Activated naive CD4-positive, alpha-beta T cell treated with anti-CD3 and anti-CD28 coated beads, Interleukin-2, amount 10 ng/mL, durations not matched to agents 7 days and 5 days (primary cell): ENCODE measurements around the gene RNF220.

ENCODE experiments used
- CTCF ChIA-PET: fragments of 350-600 bp; sonication (Branson Sonifier 250); formaldehyde crosslinking; loops from one replicate; lab custom pipeline; 2021; ENCODE audit warnings: antibody characterized with exemption; lab: Charles Lee
- DNase-seq: peaks from one replicate; pipeline ENCODE4 v3.0.0-alpha.2; 2020
- H3K27ac Mint-ChIP-seq: one replicate; pipeline ENCODE4 v1.8.0; 2021; ENCODE audit warnings: mild to moderate bottlenecking, moderate library complexity, mixed read lengths
- H3K27me3 Mint-ChIP-seq: one replicate; pipeline ENCODE4 v1.8.0; 2021; ENCODE audit warnings: mild to moderate bottlenecking, mixed read lengths
- H3K36me3 Mint-ChIP-seq: one replicate; pipeline ENCODE4 v1.8.0; 2021; ENCODE audit warnings: mixed read lengths
- H3K4me1 Mint-ChIP-seq: one replicate; pipeline ENCODE4 v1.8.0; 2021; ENCODE audit warnings: mixed read lengths
- H3K4me3 Mint-ChIP-seq: one replicate; pipeline ENCODE4 v1.8.0; 2021; ENCODE audit warnings: mild to moderate bottlenecking, moderate library complexity, mixed read lengths
- H3K9me3 Mint-ChIP-seq: one replicate; pipeline ENCODE4 v1.8.0; 2021; ENCODE audit warnings: mixed read lengths

RNF220 gene

DNA sequence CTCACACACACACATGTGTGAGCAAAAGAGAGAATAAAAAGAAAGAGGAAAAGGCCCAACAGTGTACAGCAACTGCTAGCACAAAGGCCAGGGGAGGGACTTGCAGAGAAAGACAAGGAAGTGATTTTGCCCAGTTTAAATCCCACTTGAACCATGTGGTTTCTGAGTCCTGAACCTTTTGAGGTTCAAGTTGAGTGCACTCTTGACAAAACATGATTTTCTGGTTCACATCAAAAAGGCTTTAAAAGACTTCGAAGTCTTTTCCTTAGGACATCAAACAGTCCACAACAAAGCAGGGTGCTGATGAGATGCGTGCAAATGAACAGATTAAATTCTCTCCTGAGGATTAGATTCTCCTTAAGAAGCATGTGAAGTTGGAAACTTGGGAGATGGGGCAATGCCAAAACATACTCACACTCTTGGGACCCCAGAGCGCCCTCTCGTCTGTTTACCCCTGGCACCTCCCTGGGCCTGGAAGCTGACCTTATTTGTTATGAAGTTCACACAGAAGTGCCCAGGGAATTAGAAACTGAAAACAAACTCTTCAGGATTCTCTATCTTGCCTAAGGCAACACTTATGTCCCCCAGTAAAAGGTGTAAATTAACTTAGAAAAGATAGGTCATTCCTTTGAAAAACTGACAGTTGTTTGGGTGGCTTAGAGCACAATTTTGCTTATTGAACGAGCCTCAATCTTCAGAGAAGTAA lies 31.5 kb downstream of the RNF220 start:
- Mint-ChIP-seq H3K27me3 (peaks cover 34% of the 10 kb centered on the region), H3K9me3 (no peaks in the 10 kb centered on the region), H3K4me3 (no peak overlapping the region), H3K36me3 (no peaks in the 10 kb centered on the region), H3K27ac (no peak overlapping the region), H3K4me1 (no peaks in the 10 kb centered on the region)
- no peak for DNase-seq
- CTCF ChIA-PET: interaction anchor here (0.7 to 0.9 kb wide), 2 partner anchors 11 to 135 kb away, joined by 3 read pairs; no protein-coding TSS in a partner anchor

DNA sequence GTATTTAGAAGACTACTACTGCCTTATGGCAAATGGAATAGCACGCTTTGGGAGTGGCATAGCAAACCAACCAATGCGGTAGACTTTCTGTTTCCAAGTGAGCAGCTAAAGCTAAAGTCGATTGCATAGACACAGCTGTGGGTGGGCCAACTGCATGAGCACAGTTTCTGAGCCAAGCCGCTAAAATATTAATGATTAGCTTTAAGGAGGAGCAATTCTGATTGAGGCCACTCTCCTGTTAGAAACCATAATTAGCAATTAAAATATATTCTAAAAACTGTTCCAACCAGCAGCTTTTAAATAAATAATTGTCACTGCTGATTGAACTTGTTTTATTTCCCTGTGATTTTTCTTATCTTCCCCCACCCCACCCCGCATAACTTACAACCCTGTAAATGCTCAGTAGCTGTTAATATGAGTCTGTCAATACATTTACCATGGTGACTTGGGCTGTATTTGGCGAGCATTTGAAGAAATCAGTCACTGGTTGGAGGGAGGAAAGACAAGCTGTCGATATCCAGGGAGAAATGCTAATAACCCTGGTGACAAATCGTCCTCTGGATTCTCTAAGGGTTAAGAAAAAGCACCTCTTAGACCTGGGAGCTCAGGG lies 32.2 kb downstream of the RNF220 start:
- CTCF ChIA-PET: no interaction called here

DNA sequence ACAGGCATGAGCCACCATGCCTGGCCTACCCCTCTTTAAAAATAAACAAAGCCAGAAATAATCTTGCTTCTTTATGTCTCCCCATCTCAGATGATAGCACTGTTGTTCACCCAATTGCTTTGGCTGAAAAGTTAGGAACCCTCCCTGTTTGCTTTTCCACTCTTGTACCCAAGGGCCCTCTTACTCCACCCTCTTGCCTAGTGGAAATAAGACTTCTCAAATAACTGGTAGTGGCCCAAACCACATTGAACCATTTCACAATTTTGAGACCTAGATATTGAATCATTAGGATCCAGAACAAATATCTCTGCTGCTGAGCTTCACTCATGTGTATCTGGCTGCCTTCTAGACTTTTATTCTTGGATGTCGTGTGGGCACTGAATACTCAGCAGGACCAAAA lies 37.7 kb downstream of the RNF220 start:
- Mint-ChIP-seq H3K36me3 (no peaks in the 10 kb centered on the region), H3K27me3 (peaks cover 26% of the 10 kb centered on the region), H3K4me3 (no peak overlapping the region), H3K9me3 (no peaks in the 10 kb centered on the region), H3K4me1 (no peaks in the 10 kb centered on the region), H3K27ac (no peak overlapping the region)
- CTCF ChIA-PET: interaction anchor here (1.0 to 1.4 kb wide), 2 partner anchors 14 to 152 kb away, joined by 3 read pairs; no protein-coding TSS in a partner anchor
- DNase-seq: no peak

More for the DNA sequence above, 32.2 kb downstream of the RNF220 start:
- Mint-ChIP-seq H3K36me3 (no peaks in the 10 kb centered on the region), H3K27ac (no peak overlapping the region), H3K27me3 (peaks cover 37% of the 10 kb centered on the region), H3K4me3 (no peak overlapping the region), H3K9me3 (no peaks in the 10 kb centered on the region), H3K4me1 (no peaks in the 10 kb centered on the region)
- no peak for DNase-seq

DNA sequence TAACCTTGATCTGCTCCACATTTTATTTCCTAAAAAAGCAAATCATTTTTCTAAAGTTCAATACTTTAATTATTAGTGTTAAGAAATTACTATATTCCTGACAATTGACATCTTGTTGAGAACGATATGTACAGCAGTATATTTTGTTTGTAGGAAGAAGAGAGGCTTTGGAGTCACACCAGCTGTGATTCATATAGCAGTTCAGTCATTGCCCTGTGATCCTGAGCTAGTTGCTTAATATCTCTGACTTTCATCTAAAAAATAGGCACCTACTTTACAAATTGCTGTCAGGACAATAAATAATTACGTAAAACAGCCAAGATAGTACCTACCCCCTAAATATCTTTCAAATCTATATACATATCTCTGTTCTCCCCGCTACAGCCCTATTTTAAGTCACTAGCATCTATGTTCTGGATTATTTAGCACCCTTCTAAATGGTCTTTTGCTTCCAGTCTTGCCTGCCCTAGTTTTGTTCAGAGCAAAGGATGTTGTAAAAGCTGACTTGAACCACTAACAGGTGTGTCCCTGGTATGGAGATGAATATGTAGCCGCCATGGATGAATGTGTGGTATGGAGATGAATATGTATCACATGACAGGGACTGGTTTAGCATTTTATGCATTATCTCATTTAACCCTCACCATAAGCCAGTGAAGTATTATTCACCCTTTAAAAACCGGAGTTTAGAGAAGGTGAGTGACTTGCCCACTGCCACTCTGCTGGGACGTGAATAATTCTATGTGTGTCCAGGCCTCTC lies 42.2 kb downstream of the RNF220 start:
- Mint-ChIP-seq H3K9me3 (no peaks in the 10 kb centered on the region), H3K27me3 (peaks cover 9% of the 10 kb centered on the region), H3K4me3 (no peak overlapping the region), H3K36me3 (no peaks in the 10 kb centered on the region), H3K27ac (no peak overlapping the region), H3K4me1 (no peaks in the 10 kb centered on the region)
- CTCF ChIA-PET: interaction anchor here (1.1 kb wide), 1 partner anchor 17 kb away, joined by 3 read pairs; no protein-coding TSS in a partner anchor
- no peak for DNase-seq

DNA sequence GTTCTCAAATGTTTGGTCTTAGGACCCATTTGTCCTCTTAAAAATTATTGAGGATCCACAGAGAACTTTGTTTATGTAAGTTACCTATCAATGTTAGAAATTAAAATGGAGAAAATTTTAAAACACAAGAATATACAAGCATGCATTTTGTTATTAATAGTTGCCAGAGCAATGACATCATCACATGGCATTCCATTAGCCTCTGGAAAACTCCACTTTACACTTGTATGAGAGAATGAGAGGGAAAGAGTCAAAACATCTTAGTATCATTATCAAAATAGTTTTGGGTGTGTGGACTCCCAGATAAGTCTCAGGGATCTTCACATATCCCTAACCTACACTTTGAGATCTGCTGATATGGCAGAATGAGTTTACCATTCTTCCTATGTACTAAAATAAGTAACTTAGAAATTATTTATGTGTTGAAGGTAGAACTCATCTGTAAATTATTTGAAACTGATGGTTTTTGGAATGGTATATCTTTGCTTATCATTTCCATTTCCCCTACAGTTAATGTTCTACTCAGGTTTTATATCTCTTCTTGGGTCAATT lies 48.8 kb downstream of the RNF220 start:
- CTCF ChIA-PET: no interaction called here
- Mint-ChIP-seq H3K9me3 (no peaks in the 10 kb centered on the region), H3K36me3 (no peaks in the 10 kb centered on the region), H3K4me3 (no peak overlapping the region), H3K4me1 (no peaks in the 10 kb centered on the region), H3K27me3 (peaks cover 23% of the 10 kb centered on the region), H3K27ac (no peak overlapping the region)
- no peak for DNase-seq

DNA sequence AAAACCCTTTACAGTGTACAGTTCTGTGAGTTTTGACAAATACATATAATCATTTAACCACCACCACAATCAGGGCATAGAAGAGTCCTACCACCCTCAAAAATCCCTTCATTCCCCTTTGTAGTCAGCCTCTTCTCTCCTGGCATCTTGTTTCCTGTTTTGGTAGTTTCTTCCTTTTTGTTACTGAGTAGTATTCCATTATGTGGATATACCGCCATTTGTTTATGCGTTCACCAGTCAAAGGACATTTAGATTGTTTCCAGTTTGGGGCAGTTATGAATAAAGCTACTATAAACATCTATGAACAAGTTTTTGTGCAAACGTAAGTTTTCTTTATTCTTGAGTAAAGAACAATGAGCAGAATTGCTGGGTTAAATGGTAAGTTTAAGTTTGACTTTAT lies 49.6 kb downstream of the RNF220 start:
- no peak overlapping the region for H3K4me3 Mint-ChIP-seq
- CTCF ChIA-PET: no interaction called here
- H3K4me1 Mint-ChIP-seq: no peaks in the 10 kb centered on the region
- H3K27me3 Mint-ChIP-seq: peaks cover 29% of the 10 kb centered on the region
- no peak for DNase-seq
- H3K36me3 Mint-ChIP-seq: no peaks in the 10 kb centered on the region
- no peak overlapping the region for H3K27ac Mint-ChIP-seq
- H3K9me3 Mint-ChIP-seq: no peaks in the 10 kb centered on the region

DNA sequence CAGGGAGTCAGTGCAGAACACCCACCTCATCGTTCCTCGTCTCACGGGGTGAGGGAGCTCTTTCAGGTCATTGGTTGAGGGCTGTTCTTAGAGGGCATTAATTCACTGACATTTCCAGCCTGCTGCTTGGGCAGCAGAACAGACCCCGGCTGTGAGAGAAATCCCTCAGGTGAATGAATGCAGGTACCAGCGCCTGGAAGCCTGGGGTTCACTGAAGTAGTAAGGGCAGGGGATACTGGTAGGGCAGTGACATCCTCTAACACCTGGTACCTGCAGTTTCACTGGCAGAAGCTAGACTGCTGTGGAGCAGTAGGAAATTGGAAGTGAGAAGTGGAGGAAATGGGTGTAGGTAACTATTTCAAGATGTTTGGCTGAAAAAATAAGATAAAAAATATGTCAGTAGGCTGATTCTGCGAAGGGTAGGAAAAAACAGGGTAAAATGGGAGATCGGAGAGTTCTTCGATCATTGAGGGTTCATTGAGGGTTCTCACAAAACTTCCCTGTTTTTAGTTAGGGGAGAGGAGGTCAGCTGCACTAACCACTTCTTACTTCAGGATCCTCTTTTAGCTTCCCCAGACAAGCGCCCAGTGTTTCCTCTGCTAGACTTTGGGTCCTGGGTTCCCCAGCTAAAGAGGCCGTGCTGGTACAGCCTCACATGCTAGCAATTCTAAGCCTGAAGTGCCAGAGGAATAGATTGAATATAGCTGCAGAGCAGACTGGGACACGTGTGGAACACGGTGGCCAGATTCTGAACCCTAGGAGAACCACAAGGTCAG lies 55.2 kb downstream of the RNF220 start:
- Mint-ChIP-seq H3K36me3 (no peaks in the 10 kb centered on the region), H3K27me3 (peaks cover 45% of the 10 kb centered on the region), H3K4me1 (no peaks in the 10 kb centered on the region), H3K9me3 (no peaks in the 10 kb centered on the region), H3K27ac (no peak overlapping the region), H3K4me3 (no peak overlapping the region)
- CTCF ChIA-PET: no interaction called here
- DNase-seq: no peak

DNA sequence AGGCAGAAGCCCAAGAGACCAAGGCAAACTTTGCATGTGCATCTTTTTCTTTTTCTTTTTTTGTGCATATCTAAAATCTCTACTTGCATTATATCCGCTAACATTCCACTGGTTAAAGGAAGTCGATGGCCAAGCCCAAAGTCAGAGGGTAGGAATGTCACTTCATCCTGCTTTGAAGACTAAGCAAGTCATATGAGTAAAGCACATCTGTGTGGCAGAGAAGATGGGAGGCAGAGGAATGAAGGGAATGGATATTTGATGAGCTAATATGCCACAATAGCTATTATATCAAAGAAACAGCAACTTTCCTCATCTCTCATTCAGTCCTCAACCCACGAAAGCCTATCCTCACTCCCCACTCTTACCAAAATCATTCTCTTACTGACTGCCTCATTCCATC lies 59.3 kb downstream of the RNF220 start:
- no peaks in the 10 kb centered on the region for H3K9me3 Mint-ChIP-seq
- H3K27me3 Mint-ChIP-seq: peaks cover 27% of the 10 kb centered on the region
- no peak overlapping the region for H3K4me3 Mint-ChIP-seq
- no peaks in the 10 kb centered on the region for H3K4me1 Mint-ChIP-seq
- DNase-seq: no peak
- H3K36me3 Mint-ChIP-seq: no peaks in the 10 kb centered on the region
- CTCF ChIA-PET: interaction anchor here (1.3 kb wide), 1 partner anchor 18 kb away, joined by 3 read pairs; no protein-coding TSS in a partner anchor
- no peak overlapping the region for H3K27ac Mint-ChIP-seq

DNA sequence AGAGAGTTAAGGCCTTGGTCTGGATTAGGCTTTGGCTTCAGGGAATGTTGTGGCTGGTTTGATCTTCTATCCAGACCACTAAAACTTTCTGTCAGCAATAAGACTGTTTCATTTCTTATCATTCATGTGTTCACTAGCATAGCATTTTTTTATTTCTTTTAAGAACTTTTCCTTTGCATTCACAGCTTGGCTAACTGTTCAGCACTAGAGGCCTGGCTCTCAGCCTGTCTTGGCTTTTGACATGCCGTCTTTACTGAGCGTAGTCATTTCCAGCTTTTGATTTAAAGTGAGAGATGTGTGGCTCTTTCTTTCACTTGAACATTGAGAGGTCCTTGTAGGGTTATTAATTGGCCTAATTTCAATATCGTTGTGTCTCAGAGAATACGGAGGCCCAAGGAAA lies 62.5 kb downstream of the RNF220 start:
- H3K27ac Mint-ChIP-seq: no peak overlapping the region
- H3K27me3 Mint-ChIP-seq: peaks cover 13% of the 10 kb centered on the region
- CTCF ChIA-PET: no interaction called here
- no peak for DNase-seq
- H3K4me3 Mint-ChIP-seq: no peak overlapping the region
- no peaks in the 10 kb centered on the region for H3K36me3 Mint-ChIP-seq
- H3K9me3 Mint-ChIP-seq: no peaks in the 10 kb centered on the region
- H3K4me1 Mint-ChIP-seq: peaks cover 4% of the 10 kb centered on the region

DNA sequence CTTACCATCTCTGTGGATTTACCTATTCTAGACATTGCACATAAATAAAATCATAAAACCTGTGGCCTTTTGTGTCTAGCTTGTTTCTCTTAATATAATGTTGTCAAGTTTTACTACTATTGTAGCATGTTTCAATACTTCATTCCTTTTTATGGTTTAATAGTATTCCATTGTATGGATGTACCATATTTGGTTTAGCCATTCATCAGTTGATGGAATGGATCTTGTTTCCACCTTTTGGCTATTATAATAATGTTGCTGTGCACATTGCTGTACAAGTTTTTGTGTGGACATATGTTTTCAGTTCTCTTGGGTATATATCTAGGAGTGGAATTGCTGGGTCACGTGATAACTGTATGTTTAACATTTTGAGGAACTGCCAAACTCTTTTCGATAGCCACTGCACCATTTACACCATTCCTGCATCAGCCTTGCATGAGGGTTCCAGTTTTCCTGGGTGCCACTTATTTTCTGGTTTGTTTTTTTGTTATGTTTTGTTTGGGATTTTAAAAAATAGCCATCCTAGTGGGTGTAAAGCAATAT lies 66.9 kb downstream of the RNF220 start:
- Mint-ChIP-seq H3K27ac (no peak overlapping the region), H3K27me3 (peaks cover 14% of the 10 kb centered on the region), H3K4me3 (no peak overlapping the region), H3K4me1 (peaks cover 11% of the 10 kb centered on the region), H3K9me3 (no peaks in the 10 kb centered on the region), H3K36me3 (no peaks in the 10 kb centered on the region)
- no peak for DNase-seq
- CTCF ChIA-PET: no interaction called here

DNA sequence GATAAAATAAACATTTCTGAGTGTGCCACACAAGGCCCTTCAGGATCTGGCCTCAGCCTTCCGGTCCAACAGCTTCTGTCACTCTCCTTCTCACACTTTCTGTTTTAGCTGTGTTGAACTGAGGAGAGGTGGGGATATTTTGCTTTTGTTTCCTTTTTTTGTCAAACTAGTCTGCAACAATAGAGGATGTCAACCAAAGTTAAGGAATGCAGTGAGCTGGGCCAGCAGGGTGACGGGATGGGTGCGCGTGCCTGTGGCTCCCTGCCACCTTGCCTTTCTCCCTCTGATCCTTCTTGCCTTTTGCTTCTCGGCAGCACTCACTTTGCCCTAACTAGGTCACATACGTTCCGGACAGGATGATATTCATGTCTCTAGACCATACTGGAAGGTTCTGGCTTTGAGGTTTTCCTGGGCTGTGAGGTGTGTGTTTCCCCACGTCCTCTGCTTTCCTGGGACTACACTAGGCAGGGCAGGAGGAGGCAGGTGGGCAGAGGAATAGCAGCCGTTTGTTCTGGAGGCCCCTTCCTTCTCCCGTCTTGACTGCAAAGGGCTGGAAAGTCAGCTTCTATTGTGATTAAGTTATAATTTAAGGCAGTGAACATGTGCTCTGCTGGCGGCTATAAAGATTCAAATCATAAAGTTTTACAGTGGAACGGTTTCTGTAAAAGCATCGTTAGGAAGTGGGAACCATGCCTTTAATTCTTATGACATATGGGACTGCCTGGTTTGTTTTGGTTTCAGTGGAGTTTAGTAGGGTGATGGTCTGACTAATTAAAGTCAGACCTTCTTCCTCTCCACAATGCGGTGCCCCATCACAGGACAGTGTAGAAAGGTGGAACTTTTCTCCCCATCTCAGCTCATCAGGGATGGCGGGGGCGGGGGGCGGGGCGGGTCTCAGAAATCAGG lies 67.8 kb downstream of the RNF220 start:
- no peak overlapping the region for H3K4me3 Mint-ChIP-seq
- H3K9me3 Mint-ChIP-seq: no peaks in the 10 kb centered on the region
- DNase-seq: no peak
- H3K27me3 Mint-ChIP-seq: peaks cover 14% of the 10 kb centered on the region
- H3K27ac Mint-ChIP-seq: no peak overlapping the region
- no peaks in the 10 kb centered on the region for H3K36me3 Mint-ChIP-seq
- CTCF ChIA-PET: no interaction called here
- peaks cover 11% of the 10 kb centered on the region for H3K4me1 Mint-ChIP-seq

DNA sequence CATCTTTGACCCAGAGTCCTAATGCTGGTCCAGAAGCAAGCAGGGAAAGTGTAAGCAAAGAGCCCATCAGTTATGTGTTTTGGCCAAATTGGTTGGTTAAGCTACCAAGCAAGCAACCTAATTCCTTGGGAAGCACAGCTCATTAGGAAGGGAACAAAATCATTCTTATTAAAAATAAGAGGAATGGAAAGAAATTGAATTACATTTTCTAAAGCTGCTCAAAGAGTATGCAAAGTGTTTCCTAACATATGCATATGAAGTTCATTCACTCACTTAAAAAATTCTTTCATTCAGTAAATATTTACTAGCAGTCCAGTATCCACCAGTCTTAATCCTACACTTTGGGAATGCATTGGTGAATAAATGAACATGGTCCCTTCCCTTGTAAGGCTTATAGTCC lies 71.8 kb downstream of the RNF220 start:
- Mint-ChIP-seq H3K4me3 (no peak overlapping the region), H3K9me3 (no peaks in the 10 kb centered on the region), H3K27me3 (peaks cover 23% of the 10 kb centered on the region), H3K27ac (no peak overlapping the region), H3K36me3 (no peaks in the 10 kb centered on the region), H3K4me1 (peaks cover 11% of the 10 kb centered on the region)
- no peak for DNase-seq
- CTCF ChIA-PET: no interaction called here

DNA sequence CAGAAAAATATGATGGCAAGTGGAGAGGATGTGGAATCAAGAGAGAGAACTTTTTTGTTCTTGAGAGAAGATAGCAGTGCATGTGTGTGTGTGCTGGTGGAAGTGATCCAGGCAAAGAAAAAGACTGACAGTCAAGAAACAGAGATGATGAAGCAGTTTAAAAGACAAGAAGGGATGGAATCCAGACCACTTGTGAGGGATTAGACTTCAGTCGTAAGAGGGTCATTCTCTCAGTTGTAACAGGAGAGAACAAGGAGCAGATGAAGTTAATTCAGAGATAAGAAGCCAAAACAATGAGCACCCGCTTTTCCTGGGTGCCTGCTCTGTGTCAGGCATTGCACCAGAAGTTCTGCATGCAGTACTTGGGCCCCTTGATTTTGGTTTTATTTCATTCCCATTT lies 76.6 kb downstream of the RNF220 start:
- Mint-ChIP-seq H3K27ac (no peak overlapping the region), H3K36me3 (no peaks in the 10 kb centered on the region), H3K9me3 (no peaks in the 10 kb centered on the region), H3K4me1 (no peaks in the 10 kb centered on the region), H3K27me3 (peaks cover 47% of the 10 kb centered on the region), H3K4me3 (no peak overlapping the region)
- DNase-seq: no peak
- CTCF ChIA-PET: no interaction called here
